AG20443 (cell line): ENCODE results near the gene KCNQ1OT1.

Experiments used
- DNase-seq: peaks from one replicate; pipeline ENCODE4 v3.0.0; 2012; ENCODE audit warnings: low spot score, mixed read lengths

KCNQ1OT1 gene

DNA sequence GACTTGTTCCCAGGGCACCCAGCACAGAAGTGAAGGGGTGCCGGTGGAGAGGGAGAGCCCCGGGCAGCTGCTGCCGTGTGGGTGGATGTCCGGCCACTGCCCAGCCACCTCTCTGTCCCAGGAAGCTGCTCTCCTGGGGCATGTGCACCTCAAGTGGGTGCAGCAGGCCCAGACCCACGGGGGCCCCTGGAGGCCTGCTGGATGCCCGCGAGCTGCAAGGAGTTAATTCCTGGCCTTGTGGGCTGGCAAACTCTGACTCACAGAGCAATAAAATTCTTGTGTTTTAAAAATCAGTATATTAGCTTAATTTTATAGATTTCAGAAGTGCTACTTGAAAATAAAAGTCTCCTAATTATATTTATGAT lies 37.4 kb upstream of the KCNQ1OT1 start:
- DNase-seq = no peak

DNA sequence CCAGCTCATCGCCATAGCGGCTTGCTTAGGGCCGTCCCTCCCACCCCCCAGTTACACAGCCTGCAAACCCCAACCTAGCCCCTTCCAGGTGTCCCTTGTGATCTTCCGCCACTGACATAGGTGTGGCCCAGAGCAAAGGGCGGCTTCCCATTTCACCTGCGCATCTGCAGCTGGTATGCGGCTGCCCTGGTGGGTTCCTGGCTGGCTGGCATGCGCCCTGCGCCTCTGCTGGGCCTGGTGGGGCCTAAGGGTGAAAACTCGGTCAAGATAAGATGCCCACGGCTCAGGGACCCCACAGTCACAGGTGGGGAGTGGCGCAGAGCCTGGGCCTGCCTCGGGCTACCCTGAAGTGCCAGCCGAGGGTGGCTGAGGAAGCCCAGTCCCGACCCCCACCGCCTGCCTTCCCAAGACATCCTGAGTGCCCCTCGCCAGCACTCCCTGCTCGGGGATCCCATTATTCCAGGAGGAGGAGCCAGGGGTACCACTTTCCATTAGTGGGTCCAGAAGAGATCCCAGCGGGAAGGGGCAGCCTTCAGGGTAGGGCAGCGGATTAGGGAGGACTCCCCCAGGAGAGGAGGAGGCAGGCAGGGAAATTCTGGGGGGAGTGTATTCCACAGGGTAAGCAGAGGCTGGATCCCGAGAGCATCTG lies 36.9 kb upstream of the KCNQ1OT1 start:
- no peak for DNase-seq

DNA sequence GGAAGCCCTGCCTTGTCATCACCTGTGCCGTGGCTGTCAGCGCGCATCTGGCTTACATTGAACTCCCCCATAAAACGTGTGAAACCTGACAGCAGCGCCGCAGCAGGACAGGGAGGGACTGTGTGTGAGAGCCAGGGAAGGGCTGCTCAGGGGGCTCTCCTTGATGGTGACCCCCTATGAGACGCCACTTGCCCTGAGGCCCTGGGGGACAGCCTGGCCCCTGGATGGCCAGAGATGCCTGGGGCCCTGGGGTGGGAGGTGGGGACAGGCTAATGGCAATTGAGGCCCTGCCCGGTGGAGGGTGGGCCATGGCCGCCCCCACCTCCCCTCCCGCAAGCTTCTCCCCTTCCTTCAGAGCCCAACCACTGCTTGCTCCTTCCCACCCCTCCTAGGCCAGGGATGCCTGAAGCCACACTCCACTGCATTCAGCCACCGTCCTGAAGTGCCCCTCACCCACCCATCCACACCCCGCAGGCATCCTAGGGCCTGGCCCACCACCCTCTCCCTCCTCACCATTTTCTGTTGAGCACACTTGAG lies 35.3 kb upstream of the KCNQ1OT1 start:
- no peak for DNase-seq

DNA sequence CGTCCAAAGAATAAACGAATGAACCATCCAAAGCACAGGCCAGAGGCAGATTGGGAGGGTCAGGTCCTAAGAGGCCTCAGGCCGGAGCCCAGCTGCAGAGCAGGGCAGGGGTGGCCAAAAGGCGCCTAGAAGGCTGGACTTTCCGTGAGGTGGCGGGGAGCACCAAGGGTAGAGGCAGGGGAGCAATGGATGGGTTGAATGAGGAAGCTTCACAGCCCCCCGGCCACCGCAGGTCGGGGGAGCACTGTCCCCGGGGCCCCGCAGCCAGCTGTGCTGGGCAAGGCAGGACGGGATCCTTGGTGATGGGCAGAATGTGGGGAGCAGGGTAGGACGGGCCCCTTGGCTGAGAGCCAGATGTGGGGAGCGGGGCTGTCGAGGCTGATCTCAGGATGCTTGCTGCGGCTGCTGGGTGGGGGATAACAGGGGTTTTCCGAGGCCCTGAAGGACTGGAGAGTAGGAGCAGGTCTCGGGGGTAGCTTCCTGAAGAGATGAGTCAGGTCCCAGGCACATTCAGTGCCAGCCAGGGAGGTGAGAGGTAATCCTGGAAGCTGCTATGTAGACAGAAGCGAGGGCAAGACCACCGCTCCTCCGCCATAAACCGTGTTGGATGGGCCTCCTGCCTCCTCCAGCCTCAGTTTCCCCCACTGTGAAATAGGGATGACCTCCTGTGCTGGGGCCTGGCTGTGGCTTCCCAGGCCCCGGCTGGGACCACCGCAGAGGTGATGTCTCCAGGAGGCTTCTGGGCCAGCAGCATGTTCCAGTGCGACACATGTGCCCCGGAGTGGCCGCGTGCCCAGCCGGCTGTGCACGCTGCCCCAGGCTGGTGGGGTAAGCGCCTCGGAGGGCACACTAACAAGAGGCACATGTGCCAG lies 34.6 kb upstream of the KCNQ1OT1 start:
- no peak for DNase-seq

DNA sequence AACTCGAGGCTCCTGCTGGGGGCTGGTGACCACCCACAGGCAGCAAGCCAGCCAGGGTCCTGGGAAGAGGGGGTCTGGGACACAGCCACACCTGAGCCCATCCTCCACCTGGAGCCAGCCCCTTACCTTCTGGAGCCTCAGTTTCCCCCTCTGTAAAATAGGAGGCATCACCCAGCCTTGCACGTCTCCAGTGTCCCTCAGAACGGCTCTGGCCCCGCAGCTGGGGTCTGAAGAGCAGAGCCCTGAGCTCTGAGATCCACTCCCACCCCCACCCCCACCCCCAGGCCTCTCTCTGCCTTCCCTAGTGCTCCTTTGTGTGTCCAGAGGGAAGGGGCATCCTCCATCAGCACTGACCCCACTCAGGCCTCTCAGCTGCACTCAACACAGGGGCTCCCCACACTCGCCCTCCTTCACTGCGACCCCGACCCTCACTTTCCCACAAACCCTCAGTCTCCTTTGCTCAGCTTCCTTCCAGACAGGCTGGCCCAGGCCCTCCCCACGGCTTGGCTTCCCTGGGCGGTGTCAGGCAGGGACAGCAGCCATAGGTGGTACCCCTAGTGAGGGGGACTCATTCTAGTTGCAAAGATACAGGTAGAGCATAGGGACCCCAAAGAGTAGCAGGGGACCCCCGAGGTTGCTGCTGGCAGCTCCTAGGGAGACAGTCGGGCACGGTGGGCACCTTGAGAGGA lies 33.3 kb upstream of the KCNQ1OT1 start:
- no peak for DNase-seq

DNA sequence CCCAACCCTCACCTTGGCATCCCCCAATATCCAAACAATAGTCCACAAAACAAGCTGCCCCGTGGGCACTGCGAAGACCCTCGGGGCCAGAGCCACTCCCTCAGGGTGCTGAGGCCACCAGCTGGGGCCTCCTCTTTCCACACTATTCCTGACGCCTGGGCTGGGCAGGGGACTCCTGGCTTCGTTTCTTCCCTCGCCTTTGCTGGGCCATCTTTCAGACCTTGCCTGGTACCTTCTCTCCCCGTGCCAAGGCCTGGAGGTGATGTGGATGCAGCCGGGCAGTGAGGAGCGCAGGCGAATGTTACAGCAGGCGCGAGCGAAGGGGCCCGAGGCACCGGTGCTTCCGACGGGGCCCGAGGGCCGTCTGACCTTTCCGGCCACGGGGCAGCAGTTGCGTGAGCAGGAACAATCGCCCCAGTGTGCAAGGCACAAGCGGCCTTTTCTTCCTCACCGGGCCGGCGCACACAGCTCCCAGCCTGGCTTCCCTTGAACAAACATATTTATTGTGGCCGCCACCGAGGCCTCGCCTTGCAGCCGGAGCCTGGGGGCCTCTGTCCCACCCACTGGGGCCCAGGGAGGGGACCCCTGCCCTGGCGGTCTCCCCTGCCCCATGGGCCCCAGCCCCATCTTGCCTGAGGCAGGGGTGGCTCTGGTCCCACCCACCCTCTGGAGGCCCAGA lies 32.6 kb upstream of the KCNQ1OT1 start:
- DNase-seq = no peak

DNA sequence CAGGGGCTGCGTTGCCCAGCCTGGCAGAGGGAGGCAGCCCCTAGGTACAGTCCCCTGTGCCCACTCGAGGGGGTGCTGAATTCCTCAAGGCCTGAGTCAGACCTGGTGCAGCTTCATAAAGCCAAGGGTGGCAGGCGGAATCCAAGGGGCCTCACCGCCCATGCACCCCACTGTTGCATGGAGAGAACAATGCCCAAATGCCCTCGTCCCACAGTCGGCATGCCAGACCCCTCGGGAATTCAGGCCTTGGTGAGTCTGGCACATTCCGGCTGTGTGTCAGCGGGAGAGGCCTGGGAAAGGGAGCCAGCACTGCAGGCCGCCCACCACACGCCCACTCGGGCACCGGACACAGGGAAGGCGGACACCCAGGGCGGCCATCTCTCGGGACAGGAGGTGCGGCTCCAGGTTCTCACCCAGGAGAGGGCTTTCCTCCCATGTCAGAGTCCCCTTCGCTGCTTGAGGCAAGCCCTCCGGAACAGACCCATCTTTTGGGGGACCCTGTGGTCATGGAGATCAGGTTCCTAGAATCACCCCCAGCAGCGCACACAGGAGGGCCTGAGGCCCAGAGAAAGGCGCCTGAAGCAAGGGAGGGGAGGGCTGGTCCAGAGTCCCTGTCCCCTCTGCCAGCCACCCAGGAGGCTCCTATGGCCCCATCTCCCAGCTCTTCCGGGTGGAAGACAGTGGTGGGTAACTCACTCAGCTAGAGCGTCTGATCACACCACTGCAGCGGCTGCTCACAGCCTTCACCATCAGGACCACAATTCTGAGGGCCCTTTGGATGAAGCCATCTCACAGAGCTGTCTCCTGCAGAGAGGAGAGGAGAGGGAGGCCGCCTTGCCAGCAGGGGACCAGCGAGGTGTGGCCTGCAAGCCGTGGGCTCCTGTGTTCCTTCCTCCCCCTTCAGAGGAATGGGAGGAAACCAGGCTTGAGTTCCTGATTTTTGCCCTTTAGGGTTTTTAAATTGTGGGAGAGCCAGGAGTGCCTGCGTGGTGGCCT lies 31.6 kb upstream of the KCNQ1OT1 start:
- no peak for DNase-seq

DNA sequence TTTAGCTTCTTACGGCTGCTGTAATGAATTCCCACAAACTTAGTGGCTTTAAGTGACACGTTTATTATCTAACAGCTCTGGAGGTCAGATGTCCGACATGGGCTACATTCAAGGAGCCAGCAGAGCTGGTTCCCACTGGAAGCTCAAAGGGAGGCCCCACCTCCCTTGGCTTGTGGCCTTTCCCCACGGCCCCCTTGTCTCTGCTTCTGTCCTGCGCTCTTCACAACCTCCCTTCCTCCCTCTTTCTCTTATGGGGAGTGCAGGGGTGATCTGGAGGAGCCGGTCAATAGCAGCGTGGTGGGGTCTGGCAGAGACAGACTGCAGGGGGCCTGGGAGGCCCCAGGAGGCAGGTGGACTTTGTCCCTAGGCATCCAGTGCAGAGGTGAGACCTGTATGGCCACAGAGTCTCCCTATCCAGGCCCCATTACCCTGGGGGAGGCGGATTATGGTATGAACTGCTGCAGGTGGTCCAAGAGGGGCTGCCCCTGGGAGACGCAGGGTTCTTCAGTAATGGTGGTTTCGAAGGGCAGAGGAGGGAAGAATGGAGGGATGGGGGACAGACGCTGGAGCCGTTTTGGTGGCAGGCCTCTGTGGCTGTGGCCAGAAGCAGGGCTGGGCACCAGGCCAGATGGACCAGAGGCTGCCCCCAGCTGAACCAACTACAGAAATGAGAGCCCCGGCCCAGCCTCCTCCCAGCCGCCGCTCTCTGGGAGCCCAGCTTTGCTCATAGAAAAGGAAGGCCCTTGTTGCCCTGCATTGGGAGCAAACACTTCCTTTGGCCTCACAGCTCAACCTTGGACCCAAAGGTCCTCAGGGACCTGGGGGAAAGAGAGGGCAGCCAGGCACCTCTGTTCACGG lies 30.7 kb upstream of the KCNQ1OT1 start:
- DNase-seq = no peak

DNA sequence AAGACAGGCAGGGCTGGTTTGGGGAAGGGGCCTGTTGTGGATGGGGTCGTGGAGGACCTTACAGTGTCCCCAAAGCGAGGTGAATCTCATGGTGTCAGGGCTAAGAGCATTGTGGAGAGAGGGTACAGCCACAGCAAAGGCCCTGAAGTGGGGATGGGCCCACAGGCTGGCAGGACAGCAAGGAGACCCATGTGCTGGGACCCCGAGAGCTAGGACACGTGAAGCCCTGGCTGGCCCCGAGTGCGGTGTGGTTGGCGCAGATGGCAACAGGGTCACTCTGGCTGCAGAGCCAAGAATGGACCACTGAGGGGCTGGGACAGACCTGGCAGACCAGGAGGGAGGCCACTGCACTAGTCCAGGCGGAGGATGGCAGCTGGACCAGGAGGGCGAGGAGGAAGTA lies 30.0 kb upstream of the KCNQ1OT1 start:
- DNase-seq = no peak

DNA sequence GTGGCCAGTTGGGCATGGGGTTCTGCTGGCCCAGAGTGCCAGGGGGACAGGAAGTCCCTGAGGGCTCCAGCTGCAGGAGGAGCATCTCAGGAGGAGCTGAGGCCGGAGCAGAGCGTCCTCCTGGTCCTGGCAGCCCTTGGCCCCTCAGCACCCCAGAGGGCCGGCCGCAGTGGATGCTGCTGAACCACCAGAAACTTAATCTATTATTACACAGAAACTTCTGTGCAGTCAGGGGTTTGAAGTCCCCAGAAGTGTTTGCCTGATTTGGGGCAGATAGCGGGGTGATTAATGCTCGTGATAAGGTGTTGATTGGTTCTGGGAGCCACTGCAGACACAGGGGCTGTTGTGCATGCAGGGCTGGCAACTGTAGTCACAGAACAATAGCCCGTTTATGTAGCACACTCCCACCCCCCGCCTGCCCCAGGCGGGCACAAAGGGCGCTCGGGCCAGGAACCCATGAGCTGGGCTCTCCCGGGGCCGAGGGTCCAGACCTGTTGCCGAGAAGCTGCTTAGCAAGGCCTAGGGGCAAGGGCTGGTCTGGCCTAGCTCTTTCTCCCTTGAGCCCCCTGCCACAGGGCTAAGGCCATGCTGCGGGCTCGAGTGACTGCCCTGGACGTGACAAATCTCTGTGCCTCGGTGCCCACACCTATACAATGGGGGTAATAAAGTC lies 29.0 kb upstream of the KCNQ1OT1 start:
- DNase-seq = no peak

DNA sequence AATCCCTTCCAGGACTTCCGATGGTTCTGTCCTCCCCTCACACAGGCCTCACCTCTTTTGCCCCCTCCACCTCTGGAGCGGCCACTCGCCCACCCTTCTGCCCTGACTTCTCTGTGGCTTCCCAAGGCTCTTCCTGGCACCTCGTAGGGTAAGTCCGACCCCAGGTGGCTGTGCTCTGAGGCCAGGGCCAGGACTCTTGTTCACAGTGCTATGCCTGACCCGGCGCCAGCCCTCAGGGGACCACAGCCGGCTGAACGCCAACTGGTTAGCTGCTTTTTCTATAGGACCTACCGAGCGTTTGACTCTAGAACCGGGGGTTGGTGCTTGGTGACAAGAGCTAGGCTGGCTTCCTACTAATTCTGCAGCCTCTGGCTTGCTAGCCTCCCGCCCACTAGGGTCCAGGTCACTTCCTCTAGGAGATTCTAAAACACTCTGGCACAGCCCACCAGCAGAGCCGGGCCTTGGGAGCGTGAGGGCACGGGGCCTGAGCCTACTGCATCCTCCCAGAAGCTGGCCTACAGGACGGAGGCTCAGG lies 28.4 kb upstream of the KCNQ1OT1 start:
- no peak for DNase-seq

DNA sequence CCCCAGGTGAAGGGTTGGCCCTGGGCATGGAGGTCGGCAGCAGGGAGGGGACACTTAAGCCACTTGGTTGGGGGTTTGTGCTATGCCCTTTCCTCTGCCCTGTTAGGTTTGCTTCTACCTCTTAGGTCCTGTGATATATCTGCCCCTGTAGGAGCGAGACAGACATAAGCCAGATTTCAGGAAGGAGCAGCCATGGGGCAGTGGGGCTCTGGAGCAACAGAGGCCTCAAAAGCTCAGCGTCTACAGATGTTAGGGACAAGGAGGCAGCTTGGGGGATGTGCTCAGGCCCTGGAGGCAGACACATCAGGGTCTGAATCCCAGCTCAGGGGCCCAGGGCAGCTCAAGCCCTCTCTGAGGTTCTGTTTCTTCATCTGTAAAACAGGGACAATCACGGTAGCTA lies 27.2 kb upstream of the KCNQ1OT1 start:
- no peak for DNase-seq

DNA sequence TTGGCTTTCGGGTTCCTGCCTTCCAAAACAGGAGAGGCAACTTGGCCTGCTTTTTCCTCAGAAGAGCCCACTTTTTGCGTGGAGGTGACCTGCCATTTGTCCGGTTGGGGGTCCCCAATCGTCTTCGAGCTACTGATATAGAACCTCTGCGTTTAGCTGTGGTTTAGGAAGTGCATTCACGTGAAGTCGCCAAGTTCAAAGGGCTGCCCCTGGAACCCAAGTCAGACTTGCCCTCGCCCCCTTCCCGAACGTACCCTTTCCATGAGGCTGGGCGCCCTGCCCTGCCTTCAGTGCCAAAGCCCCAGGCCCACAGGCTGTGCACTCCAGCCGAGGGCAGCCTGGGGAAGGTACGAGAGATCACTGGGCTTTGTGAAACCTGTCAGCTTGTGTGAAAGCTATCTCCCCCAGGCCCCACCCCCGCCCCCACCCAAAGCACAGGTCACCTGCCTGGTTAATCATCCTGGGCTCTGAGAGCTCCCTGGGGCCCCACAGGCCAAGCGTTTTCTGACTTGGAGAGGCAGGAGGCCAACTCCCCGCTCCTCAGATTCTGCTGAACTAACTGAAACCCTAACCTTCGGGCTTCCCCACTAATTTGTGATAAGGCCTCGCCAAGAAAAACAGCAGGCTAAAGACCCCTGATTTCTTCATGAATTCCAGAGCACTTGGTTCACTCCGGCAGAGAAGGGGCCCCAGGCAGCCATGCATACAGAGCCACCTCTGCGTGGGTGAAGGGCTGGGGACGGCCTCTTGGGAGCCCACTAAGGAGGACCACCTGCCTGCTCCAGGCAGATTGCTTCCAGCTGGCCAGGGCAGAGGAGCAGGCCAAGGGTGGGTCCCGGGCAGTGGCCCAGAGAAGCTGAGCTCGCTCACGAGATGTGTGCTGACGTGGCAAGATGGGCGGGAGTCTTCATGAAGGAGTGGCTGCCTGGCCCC lies 25.8 kb upstream of the KCNQ1OT1 start:
- peak; percentile 82 for DNase-seq

DNA sequence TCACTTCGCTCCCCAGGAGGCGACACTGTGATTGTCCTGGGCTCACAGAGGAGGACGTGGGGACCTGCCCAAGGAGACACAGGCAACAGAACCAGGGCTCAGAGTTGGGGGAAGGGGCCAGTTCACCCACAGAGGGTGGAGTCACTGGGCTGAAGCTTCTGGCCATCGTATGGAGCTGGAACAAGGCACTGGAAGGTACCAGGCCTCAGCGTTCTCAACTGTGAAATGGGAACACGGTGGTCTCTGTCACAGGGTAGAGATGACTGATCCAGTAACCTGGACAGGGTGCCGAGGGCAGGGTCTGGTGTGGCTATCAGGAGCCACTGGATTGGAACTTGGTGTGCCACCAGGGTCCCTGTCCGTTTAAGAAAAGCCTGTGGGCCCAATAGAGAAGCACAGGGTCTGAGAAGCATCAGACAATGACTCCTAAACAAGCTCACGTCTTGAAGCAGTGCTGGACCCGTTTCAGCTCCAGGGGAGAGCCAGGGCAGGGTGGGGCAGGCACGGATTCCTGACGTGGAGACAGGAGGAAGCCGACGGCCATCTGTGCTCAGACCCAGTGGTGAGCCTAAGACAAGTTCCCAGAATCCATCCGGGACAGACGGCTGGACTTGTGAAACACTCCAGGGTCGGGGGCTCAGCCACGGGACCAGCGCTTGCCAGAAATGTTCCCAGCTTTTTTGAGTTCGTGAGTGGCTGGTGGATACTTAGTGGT lies 25.0 kb upstream of the KCNQ1OT1 start:
- peak; percentile 51 for DNase-seq

DNA sequence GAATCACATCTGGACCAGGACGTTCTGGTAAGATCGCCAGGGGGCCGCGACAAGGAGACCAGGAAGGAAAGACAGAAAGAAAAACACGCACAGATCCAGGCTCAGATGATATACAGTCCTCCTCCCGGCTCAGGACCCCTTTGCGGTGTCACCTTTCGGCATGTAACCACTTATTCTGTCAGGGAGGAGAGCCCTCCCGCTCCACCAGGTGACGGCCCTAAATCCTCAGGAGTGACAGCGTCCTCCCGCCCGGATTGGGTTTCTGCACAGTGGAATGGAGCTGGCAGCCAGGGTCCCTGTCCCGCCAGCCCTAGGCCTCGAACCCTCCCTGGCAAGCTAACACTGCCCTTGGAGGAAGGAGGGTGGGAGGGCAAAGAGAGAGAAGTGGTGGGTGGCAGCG lies 24.3 kb upstream of the KCNQ1OT1 start:
- no peak for DNase-seq

DNA sequence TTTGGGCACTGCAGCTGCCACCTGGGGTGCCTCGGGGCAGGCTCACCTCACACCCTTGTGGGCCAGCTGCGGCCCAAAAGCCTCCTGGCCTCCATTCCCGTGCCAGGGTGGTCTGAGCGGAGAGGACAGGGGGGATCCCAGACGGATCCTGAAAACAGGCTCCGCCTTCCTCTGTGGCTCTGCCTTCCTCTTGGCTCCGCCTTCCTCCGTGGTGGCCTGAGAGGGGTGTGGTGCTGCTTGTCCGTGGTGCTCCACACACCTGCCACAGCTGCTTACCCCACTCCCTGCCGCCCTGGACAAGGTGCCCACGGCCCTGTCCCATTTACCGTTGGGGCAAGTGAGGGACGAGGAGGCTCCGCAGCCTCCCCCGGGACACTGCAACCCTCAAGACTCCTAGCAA lies 23.2 kb upstream of the KCNQ1OT1 start:
- no peak for DNase-seq

DNA sequence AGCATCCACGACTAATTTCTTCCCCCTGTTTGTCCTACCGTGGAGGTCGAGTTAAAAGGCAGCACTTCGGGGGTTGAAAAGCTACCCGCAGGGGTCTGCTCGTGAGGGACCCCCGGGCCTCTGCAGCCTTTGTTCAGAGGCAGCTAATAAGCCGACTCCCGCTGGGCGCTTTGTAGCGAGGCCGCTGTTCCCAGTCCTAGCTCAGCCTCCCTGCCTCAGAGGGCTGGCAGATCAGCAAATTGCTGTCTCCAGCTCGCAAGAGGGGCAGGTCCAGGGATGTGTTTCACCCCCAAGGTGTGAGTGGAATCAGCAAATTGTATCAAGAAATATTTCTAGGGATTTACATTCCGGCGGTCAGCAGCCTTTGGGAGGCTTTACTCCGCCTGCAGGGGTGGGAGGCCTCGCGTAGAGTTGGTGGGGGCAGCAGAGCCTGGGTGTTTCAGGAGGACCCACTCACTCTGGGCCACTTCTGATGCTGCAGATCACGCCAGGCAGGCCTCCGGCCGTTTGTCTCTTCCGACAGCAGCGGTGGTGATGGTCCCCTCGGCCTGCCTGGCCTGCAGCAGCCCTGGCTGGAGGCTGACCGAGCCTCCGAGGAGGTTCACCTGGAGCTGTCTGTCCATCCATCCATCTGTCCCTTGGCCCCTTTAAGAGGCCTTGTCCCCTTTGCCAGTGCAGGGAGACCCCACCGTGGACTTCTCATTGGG lies 21.6 kb upstream of the KCNQ1OT1 start:
- no peak for DNase-seq
